ENCODE measurements around the gene CUL3. TPM values are rescaled to one million over a fixed set of nuclear protein-coding genes. Genes with fewer than 3 reads are reported as not detected.
A peak's percentile ranks its signal among the peaks of the same experiment; 100 is the strongest.
"Not testable (repeated sequence)": the region's sequence is repeated elsewhere in the genome, so short reads cannot be mapped to it uniquely, and the experiment has no call there.

CUL3 gene
- total RNA-seq, 1 donor, result 26.1 TPM

GRCh38 chr2:224583033-224583432 is 2.1 kb downstream of the CUL3 start:
- DNase-seq (ENCODE audit: low read depth in 2 of 3, low spot score in 2 of 3), result not testable (repeated sequence)

- DNase-seq (ENCODE audit: low read depth in 2 of 3, low spot score in 2 of 3), result no peak
Measured at GRCh38 chr2:224580248-224580647, 4.9 kb downstream of the CUL3 start.

GRCh38 chr2:224579411-224579810 is 5.8 kb downstream of the CUL3 start:
- DNase-seq (ENCODE audit: low read depth in 2 of 3, low spot score in 2 of 3), result no peak

GRCh38 chr2:224577541-224577940 is 7.6 kb downstream of the CUL3 start:
- DNase-seq (ENCODE audit: low read depth in 2 of 3, low spot score in 2 of 3), result no peak

- peak in 1 of 3 donors; percentile 36 for DNase-seq (ENCODE audit: low read depth in 2 of 3, low spot score in 2 of 3)
Measured at GRCh38 chr2:224576088-224576715, 9.0 kb downstream of the CUL3 start.

- DNase-seq (ENCODE audit: low read depth in 2 of 3, low spot score in 2 of 3), result no peak
Measured at GRCh38 chr2:224574423-224575084, 10.6 kb downstream of the CUL3 start.

- DNase-seq (ENCODE audit: low read depth in 2 of 3, low spot score in 2 of 3), result no peak
Measured at GRCh38 chr2:224573724-224574123, 11.4 kb downstream of the CUL3 start.

GRCh38 chr2:224572338-224572737 is 12.8 kb downstream of the CUL3 start:
- no peak for DNase-seq (ENCODE audit: low read depth in 2 of 3, low spot score in 2 of 3)

- no peak for DNase-seq (ENCODE audit: low read depth in 2 of 3, low spot score in 2 of 3)
Measured at GRCh38 chr2:224570328-224570993, 14.7 kb downstream of the CUL3 start.

- DNase-seq (ENCODE audit: low read depth in 2 of 3, low spot score in 2 of 3), result no peak
Measured at GRCh38 chr2:224569654-224570053, 15.5 kb downstream of the CUL3 start.

- DNase-seq (ENCODE audit: low read depth in 2 of 3, low spot score in 2 of 3), result no peak
Measured at GRCh38 chr2:224565452-224566035, 19.6 kb downstream of the CUL3 start.

- DNase-seq (ENCODE audit: low read depth in 2 of 3, low spot score in 2 of 3), result no peak
Measured at GRCh38 chr2:224563537-224563936, 21.6 kb downstream of the CUL3 start.

- no peak for DNase-seq (ENCODE audit: low read depth in 2 of 3, low spot score in 2 of 3)
Measured at GRCh38 chr2:224562831-224563230, 22.3 kb downstream of the CUL3 start.

GRCh38 chr2:224561234-224562005 is 23.7 kb downstream of the CUL3 start:
- DNase-seq (ENCODE audit: low read depth in 2 of 3, low spot score in 2 of 3), result peak in 2 of 3 donors; percentile 15 to 46

- no peak for DNase-seq (ENCODE audit: low read depth in 2 of 3, low spot score in 2 of 3)
Measured at GRCh38 chr2:224560549-224560948, 24.6 kb downstream of the CUL3 start.

GRCh38 chr2:224557610-224558009 is 27.6 kb downstream of the CUL3 start:
- no peak for DNase-seq (ENCODE audit: low read depth in 2 of 3, low spot score in 2 of 3)

GRCh38 chr2:224556381-224556780 is 28.8 kb downstream of the CUL3 start:
- no peak for DNase-seq (ENCODE audit: low read depth in 2 of 3, low spot score in 2 of 3)

- DNase-seq (ENCODE audit: low read depth in 2 of 3, low spot score in 2 of 3), result no peak
Measured at GRCh38 chr2:224555823-224556366, 29.3 kb downstream of the CUL3 start.

GRCh38 chr2:224552771-224553170 is 32.4 kb downstream of the CUL3 start:
- DNase-seq (ENCODE audit: low read depth in 2 of 3, low spot score in 2 of 3), result no peak

- no peak for DNase-seq (ENCODE audit: low read depth in 2 of 3, low spot score in 2 of 3)
Measured at GRCh38 chr2:224551693-224552092, 33.5 kb downstream of the CUL3 start.

- DNase-seq (ENCODE audit: low read depth in 2 of 3, low spot score in 2 of 3), result no peak
Measured at GRCh38 chr2:224546926-224547325, 38.2 kb downstream of the CUL3 start.
